GM19452 (cell line): Measurements from ENCODE around the gene ALX4.

ENCODE experiments used
- ATAC-seq: cut with Tn5 transposase; IDR thresholded peaks from one replicate; pipeline ENCODE4 v1.9.1; 2021; ENCODE audit not compliant: unreplicated experiment

Gene ALX4

GRCh38 chr11:44213148-44213547 lies 96.8 kb downstream of the ALX4 start:
- no peak for ATAC-seq

- no peak for ATAC-seq
Measured at GRCh38 chr11:44212128-44212527, 97.8 kb downstream of the ALX4 start.
